NCI-H446 treated with DMSO at 0.1 percent for 48 hours (cell line): ENCODE data around the gene GATA5.
"Not testable (repeated sequence)": the region's sequence is repeated elsewhere in the genome, so short reads cannot be mapped to it uniquely, and the experiment has no call there.

Source experiments
- DNase-seq: peaks from one replicate; lab custom pipeline; 2025; lab: John Stamatoyannopoulos, UW

Gene GATA5

GRCh38 chr20:62505337-62506045 lies 29.7 kb upstream of the GATA5 start:
- no peak for DNase-seq

GRCh38 chr20:62504323-62504722 lies 28.5 kb upstream of the GATA5 start:
- no peak for DNase-seq

- no peak for DNase-seq
Observed at GRCh38 chr20:62503401-62504178, 27.8 kb upstream of the GATA5 start.

- no peak for DNase-seq
Observed at GRCh38 chr20:62502496-62503095, 26.8 kb upstream of the GATA5 start.

GRCh38 chr20:62501801-62502495 lies 26.2 kb upstream of the GATA5 start:
- DNase-seq = no peak

- DNase-seq = no peak
Observed at GRCh38 chr20:62500237-62500864, 24.6 kb upstream of the GATA5 start.

- no peak for DNase-seq
Observed at GRCh38 chr20:62499758-62500236, 24.0 kb upstream of the GATA5 start.

GRCh38 chr20:62498874-62499273 lies 23.1 kb upstream of the GATA5 start:
- DNase-seq = no peak

- no peak for DNase-seq
Observed at GRCh38 chr20:62496568-62497218, 20.9 kb upstream of the GATA5 start.

- DNase-seq = no peak
Observed at GRCh38 chr20:62495749-62496567, 20.2 kb upstream of the GATA5 start.

- no peak for DNase-seq
Observed at GRCh38 chr20:62494980-62495748, 19.4 kb upstream of the GATA5 start.

- no peak for DNase-seq
Observed at GRCh38 chr20:62494537-62494936, 18.7 kb upstream of the GATA5 start.

- no peak for DNase-seq
Observed at GRCh38 chr20:62493886-62494285, 18.1 kb upstream of the GATA5 start.

- DNase-seq = no peak
Observed at GRCh38 chr20:62493253-62493885, 17.6 kb upstream of the GATA5 start.

- DNase-seq = no peak
Observed at GRCh38 chr20:62492711-62493110, 16.9 kb upstream of the GATA5 start.

GRCh38 chr20:62490783-62491182 lies 15.0 kb upstream of the GATA5 start:
- DNase-seq = not testable (repeated sequence)

- no peak for DNase-seq
Observed at GRCh38 chr20:62489932-62490263, 14.1 kb upstream of the GATA5 start.

GRCh38 chr20:62489186-62489931 lies 13.6 kb upstream of the GATA5 start:
- DNase-seq = no peak

- DNase-seq = no peak
Observed at GRCh38 chr20:62488470-62488869, 12.7 kb upstream of the GATA5 start.
